Bone marrow (tissue), 2 donors: ENCODE results near the gene ADRA2C.

ENCODE experiments used
- DNase-seq, 2 donors: peaks; one replicate each; lab custom pipeline; 2025; lab: John Stamatoyannopoulos, UW

ADRA2C gene

GRCh38 chr4:3733195-3733594, 33.0 kb upstream of the ADRA2C start:
- DNase-seq = no peak

GRCh38 chr4:3735196-3735595, 31.0 kb upstream of the ADRA2C start:
- DNase-seq = no peak

GRCh38 chr4:3736290-3736689, 29.9 kb upstream of the ADRA2C start:
- no peak for DNase-seq

DNA sequence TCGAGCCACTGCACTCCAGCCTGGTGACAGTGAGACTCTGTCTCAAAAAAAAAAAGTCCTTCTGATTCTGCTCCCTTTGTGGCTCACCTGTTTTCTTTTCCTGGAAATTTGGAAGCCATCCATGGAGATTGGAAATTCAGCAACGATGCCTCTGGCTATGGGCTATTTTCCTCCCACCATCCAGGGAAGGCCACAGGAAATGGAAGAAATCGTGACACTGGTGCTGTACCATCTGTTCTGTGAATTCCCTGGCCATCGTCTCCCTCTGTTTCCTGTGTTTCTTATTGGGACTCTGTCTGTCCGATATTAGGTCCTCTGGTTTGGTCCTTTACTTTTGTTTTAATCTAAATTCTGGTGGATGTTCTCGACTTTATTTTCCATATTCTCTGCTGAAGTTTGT, 29.4 kb upstream of the ADRA2C start:
- no peak for DNase-seq

GRCh38 chr4:3739577-3739976, 26.6 kb upstream of the ADRA2C start:
- no peak for DNase-seq

DNA sequence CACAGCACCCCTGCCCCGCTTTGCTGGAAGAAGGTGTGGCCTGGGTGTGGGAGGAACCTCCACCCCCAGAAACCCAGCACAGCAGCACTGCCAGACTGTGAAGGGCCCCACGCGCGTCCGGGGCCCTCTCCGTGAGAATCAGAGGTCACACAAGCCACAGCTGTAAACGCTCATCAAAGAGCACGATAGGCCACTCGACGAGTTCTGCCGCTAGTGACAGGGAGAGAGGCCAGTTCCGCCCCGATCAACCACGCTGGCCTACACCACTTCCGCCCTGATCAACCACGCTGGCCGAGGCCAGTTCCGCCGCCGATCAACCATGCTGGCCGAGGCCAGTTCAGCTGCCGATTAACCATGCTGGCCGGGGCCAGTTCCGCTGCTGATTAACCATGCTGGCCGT, 25.9 kb upstream of the ADRA2C start:
- no peak for DNase-seq

GRCh38 chr4:3741217-3742011, 24.8 kb upstream of the ADRA2C start:
- no peak for DNase-seq

DNA sequence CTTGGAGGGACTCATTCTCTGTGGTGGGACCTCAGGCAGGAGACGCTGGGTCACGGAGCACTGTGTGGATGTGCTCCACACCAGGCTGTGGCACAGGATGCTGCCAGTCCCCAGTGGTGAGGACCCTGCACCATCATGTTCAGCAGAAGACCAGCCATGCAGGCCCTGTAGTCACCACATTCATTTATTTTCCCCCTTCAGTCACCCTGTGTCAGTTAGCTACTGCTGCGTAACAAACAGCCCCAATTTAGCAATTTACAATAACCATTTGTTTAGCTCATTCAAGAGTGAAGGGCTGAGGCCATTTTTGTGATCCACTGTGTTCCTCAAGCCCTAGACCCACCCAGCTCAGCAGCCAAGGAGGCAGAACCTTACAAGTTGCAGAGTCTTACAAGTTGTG, 23.6 kb upstream of the ADRA2C start:
- DNase-seq = no peak

- no peak for DNase-seq
Measured at GRCh38 chr4:3744232-3744631, 22.0 kb upstream of the ADRA2C start.

GRCh38 chr4:3744901-3745300, 21.3 kb upstream of the ADRA2C start:
- no peak for DNase-seq

- DNase-seq = no peak
Measured at GRCh38 chr4:3745886-3746656, 20.1 kb upstream of the ADRA2C start.

GRCh38 chr4:3746701-3747580, 19.2 kb upstream of the ADRA2C start:
- no peak for DNase-seq

DNA sequence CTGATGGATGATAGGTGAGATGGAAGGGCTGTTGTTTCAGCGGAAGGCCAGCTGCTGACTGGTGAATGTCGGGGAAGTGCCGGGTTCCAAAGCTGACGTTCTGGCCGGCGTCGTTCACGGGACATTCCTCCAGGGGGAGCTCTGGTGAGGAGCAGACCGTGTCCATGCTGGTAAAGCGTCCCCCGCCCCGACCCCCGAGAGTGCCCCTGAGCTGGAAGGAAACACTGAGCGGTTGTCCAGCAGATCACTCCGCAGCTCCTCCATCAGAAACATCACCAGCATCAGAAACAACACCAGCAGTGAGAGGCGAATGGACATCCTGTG, 18.6 kb upstream of the ADRA2C start:
- DNase-seq = no peak

DNA sequence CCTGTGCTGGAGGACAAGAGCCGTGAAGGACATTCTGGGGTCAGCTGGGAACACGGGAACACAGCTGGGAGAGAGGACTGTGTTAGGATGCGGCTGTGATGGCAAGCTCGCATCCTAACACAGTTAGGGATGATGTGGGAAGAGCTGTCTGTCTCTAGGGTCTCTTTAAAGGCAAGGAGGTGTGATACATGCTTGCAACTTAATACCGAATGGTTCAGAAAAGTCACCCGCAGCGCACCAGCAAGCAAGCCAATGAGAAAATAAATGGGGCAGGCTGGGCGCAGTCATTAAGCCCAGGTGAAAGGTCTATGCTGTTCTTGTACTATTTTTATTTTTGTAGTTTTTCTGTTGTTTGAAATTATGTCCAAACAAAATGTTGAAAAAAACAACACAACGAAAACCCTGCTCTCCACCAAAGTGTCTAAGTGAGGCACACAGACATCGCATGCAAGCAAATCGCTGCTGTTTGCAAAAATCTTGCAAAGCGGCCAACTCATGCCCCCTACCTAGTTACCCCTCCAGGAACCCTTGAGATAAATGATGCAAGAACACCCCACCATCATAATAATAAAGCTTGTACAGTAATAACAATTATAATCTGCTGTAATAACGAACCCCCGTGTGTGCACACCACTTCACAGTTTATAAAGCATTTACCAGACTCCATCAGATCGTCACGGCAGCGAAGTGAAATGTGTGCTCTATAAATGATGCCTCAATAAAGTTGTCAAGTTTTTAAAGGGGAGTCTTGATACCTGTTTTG, 17.9 kb upstream of the ADRA2C start:
- no peak for DNase-seq

DNA sequence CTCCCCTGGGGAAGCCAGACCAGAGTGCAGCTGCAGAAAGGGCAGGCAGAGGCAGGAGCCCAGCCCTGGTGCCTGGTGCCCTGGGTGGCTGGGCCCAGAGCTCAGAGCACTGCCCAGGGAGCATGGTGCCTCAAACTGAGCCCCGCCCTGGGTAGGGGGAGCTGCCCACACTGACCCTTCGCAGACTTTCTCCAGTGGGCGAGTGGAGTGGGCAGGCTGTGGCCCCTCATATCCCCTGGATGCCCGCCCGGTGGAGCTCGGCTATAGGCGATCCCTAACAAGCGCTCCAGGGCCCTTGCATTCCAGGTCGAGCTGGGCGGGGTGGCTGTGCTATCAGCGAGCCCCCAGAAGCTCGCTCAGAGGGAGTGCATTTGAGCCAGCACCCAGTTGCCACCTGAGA, 17.1 kb upstream of the ADRA2C start:
- DNase-seq = no peak

GRCh38 chr4:3750334-3750733, 15.9 kb upstream of the ADRA2C start:
- DNase-seq = no peak

- DNase-seq = no peak
Measured at GRCh38 chr4:3752022-3752421, 14.2 kb upstream of the ADRA2C start.

DNA sequence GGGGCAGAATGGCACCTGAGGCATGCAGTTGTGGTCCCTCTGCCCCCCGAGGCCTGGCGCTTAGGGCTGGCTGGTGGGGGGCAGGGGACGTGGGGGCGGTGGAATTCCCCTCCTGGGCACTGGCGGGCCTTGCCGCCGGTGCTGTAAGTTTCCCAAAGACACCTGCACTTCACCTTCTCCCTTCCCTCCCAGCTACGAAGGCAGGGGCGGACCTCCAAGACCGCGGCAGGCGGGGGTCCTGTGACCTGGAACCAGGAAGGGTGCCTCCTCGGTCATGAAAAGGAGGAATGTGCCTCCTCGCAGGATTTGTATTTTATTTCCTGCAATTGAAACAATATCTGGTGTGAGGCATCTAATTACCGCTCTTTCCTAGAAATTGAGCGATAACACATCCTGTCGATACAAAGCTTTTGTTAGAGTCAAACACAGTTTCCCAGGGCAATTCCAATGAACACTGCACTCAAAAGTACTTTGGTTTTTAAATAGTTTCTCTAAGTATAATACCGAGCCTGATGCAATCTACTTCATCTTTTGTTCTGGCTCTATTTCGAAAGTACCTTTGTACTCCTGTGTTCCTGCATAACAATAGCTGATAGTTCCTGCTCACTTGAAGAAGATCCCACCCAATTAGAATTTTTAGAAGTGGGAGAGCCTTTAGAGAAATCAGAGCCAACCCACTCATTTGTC, 12.3 kb upstream of the ADRA2C start:
- DNase-seq = no peak

DNA sequence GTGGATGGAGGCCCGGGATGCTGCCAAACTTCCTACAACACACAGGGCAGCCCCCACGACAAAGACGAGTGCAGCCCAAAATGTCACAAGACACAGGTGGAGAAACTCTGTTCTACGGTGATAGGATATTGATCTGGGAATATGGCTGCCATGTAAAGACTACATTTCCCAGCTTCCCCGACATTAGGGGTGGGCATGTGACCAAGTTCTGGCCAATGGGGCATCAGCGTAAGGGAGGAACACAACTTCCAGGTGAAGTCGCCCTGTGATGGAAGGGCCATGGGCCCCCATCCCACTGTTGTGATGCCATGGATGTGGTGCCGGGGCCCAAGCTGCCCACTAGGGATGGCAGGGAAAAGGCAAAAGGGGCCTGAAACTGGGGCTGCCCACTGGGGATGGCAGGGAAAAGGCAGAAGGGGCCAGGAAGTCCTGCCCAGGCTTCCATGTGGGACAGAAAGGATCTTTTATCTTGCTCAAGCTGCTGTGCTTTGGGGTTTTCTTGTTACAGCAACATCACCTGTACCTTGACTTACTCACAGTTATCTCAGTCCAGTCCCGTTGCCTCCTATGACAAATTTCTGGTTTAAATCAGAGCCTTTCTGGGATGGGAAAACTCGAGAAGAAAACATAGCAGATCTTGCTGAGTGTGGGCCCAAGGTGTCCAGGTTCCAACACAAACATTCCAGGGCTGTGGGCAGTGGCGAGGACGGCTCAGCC, 9.7 kb upstream of the ADRA2C start:
- no peak for DNase-seq

- DNase-seq = no peak
Measured at GRCh38 chr4:3759236-3759635, 6.9 kb upstream of the ADRA2C start.

DNA sequence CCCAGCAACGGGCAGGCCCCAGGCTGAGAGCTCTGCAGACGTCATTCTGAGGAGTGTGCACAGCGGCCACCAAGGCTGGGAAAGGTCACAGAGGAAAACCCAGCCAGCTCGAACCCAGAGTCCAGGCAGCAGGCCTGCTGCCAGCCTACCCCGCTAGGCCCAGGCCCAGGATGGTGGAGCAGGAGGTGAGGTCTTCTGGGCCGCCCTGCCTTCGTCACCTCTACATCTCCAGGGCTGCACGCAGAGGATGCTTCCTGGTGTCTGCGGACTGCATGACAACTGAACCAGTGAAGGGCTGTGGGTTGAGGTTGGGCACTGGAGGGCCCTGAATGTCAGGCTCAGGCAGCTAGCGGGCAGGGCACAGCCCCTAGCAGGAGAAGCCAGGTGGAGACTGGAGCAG, 5.8 kb upstream of the ADRA2C start:
- no peak for DNase-seq
